ENCODE measurements around the gene KLC3. TPM values are rescaled to one million over a fixed set of nuclear protein-coding genes. Genes with fewer than 3 reads are reported as not detected.

Gene KLC3
- total and polyA plus RNA-seq, 4 donors, result 0.80 to 2.2 (median 1.4) TPM

GRCh38 chr19:45294291-45295029 lies 46.1 kb upstream of the KLC3 start:
- Histone ChIP-seq H3K9ac (ENCODE audit: insufficient read depth in 1 of 2, low read length in 2 of 2) (no peak overlapping the region), H3K9me3 (ENCODE audit: control insufficient read depth in 4 of 4, insufficient read depth in 3 of 4, low read length in 3 of 4) (peaks cover 0 to 7% (median under 1%) of the 10 kb centered on the region in 4 donors), H3K4me3 (no peak overlapping the region), H3K27ac (ENCODE audit: low read depth in 1 of 2, low read length in 1 of 2) (peak overlapping the region in 1 of 2 donors; percentile 22), H3K4me1 (ENCODE audit: control insufficient read depth in 5 of 5, insufficient read depth in 5 of 5, low read length in 5 of 5) (no peaks in the 10 kb centered on the region), H3K36me3 (ENCODE audit: control insufficient read depth in 4 of 4, insufficient read depth in 4 of 4, low read length in 4 of 4) (peaks cover 0 to 60% (median 41%) of the 10 kb centered on the region in 4 donors), H3K27me3 (ENCODE audit: control insufficient read depth in 3 of 3, insufficient read depth in 3 of 3, low read length in 2 of 3) (no peaks in the 10 kb centered on the region)
- ATAC-seq (ENCODE audit: insufficient read depth, low FRiP score) (no peak), DNase-seq (peak in 2 of 3 donors; percentile 33 to 62)
- 91 to 95% methylated on average over 12 of the region's 12 CpGs for WGBS, 2 donors
- TF ChIP-seq CTCF (IDR thresholded peaks at IDR 0.05; ENCODE audit: control extremely low read depth, extremely low read depth), result no peak

- no peaks in the 10 kb centered on the region for H3K4me1 ChIP-seq (ENCODE audit: control insufficient read depth in 5 of 5, insufficient read depth in 5 of 5, low read length in 5 of 5)
- peaks cover 0 to 7% (median under 1%) of the 10 kb centered on the region in 4 donors for H3K9me3 ChIP-seq (ENCODE audit: control insufficient read depth in 4 of 4, insufficient read depth in 3 of 4, low read length in 3 of 4)
- peaks cover 0 to 54% (median 36%) of the 10 kb centered on the region in 4 donors for H3K36me3 ChIP-seq (ENCODE audit: control insufficient read depth in 4 of 4, insufficient read depth in 4 of 4, low read length in 4 of 4)
- H3K27ac ChIP-seq (ENCODE audit: low read depth in 1 of 2, low read length in 1 of 2), result no peak overlapping the region
- no peak overlapping the region for H3K9ac ChIP-seq (ENCODE audit: insufficient read depth in 1 of 2, low read length in 2 of 2)
- no peak overlapping the region for H3K4me3 ChIP-seq
- TF ChIP-seq CTCF (IDR thresholded peaks at IDR 0.05; ENCODE audit: control extremely low read depth, extremely low read depth), result no peak
- no peaks in the 10 kb centered on the region for H3K27me3 ChIP-seq (ENCODE audit: control insufficient read depth in 3 of 3, insufficient read depth in 3 of 3, low read length in 2 of 3)
- ATAC-seq (ENCODE audit: insufficient read depth, low FRiP score) (no peak), DNase-seq (no peak)
Observed at GRCh38 chr19:45295873-45296272, 44.7 kb upstream of the KLC3 start.

GRCh38 chr19:45296355-45296754 lies 44.2 kb upstream of the KLC3 start:
- WGBS, 2 donors, result 69 to 85% methylated on average over 4 of the region's 4 CpGs
- H3K9ac ChIP-seq (ENCODE audit: insufficient read depth in 1 of 2, low read length in 2 of 2), result no peak overlapping the region
- ATAC-seq (ENCODE audit: insufficient read depth, low FRiP score), result no peak
- no peak for TF ChIP-seq CTCF (IDR thresholded peaks at IDR 0.05; ENCODE audit: control extremely low read depth, extremely low read depth)
- DNase-seq, result no peak
- H3K27me3 ChIP-seq (ENCODE audit: control insufficient read depth in 3 of 3, insufficient read depth in 3 of 3, low read length in 2 of 3), result no peaks in the 10 kb centered on the region
- no peaks in the 10 kb centered on the region for H3K4me1 ChIP-seq (ENCODE audit: control insufficient read depth in 5 of 5, insufficient read depth in 5 of 5, low read length in 5 of 5)
- no peak overlapping the region for H3K4me3 ChIP-seq
- H3K36me3 ChIP-seq (ENCODE audit: control insufficient read depth in 4 of 4, insufficient read depth in 4 of 4, low read length in 4 of 4), result peaks cover 0 to 50% (median 32%) of the 10 kb centered on the region in 4 donors
- H3K27ac ChIP-seq (ENCODE audit: low read depth in 1 of 2, low read length in 1 of 2), result no peak overlapping the region
- H3K9me3 ChIP-seq (ENCODE audit: control insufficient read depth in 4 of 4, insufficient read depth in 3 of 4, low read length in 3 of 4), result peaks cover 0 to 7% (median under 1%) of the 10 kb centered on the region in 4 donors
